Chondrocyte (in vitro differentiated cells): ENCODE measurements around the gene GALNT10. TPM values are rescaled to one million over a fixed set of nuclear protein-coding genes. Genes with fewer than 3 reads are reported as not detected.

Experiments used
- DNase-seq: peaks from one replicate; pipeline ENCODE4 v3.0.0; 2021; ENCODE audit warnings: mixed read lengths, low spot score
- H3K27ac Mint-ChIP-seq: one replicate; pipeline ENCODE4 v1.8.0; 2021; ENCODE audit warnings: mild to moderate bottlenecking, moderate library complexity, mixed read lengths; ENCODE audit not compliant: unreplicated experiment
- H3K27me3 Mint-ChIP-seq: 2 replicates; pipeline ENCODE4 v1.8.0; 2021; ENCODE audit warnings: low read depth, mixed read lengths
- H3K36me3 Mint-ChIP-seq: 2 replicates; pipeline ENCODE4 v1.8.0; 2021; ENCODE audit warnings: low read depth, mixed read lengths
- H3K4me1 Mint-ChIP-seq: 2 replicates; pipeline ENCODE4 v1.8.0; 2021; ENCODE audit warnings: low read depth, mild to moderate bottlenecking, mixed read lengths
- H3K4me3 Mint-ChIP-seq: one replicate; pipeline ENCODE4 v1.8.0; 2021; ENCODE audit warnings: mild to moderate bottlenecking, moderate library complexity, mixed read lengths; ENCODE audit not compliant: unreplicated experiment
- H3K9me3 Mint-ChIP-seq: 2 replicates; pipeline ENCODE4 v1.8.0; 2021; ENCODE audit warnings: low read depth, mixed read lengths
- total RNA-seq: library from RNA; stranded (reverse); gene quantifications from 3 replicates; pipeline ENCODE4 v1.2.1, GENCODE V29; 2021
- TF ChIP-seq, protein P1 (sequence below): fragments of 200-600 bp; sonication (generic); IDR thresholded peaks from 2 replicates; pipeline ENCODE4 v1.5.0; 2021; ENCODE audit warnings: antibody characterized with exemption, mild to moderate bottlenecking, moderate library complexity

Gene GALNT10
- total RNA-seq, 1 donor from 2014 or later, result 155 TPM

DNA sequence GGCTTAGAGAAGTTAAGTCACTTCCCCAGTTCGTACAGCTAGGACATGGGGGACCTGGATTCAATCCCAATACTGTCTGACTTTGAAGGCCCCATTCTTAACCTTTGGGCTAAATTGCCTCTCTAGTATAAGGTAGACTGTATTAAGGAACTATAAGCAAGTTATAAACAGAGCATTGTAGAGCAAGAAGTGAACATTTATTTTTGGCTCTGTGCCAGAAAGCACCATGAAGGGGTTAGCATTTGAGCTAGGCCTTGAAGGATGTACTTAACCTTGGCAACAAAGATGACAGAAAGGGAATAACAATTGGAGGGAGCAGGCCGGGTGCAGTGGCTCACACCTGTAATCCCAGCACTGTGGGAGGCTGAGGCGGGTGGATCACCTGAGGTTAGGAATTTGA, 32.8 kb downstream of the GALNT10 start:
- Mint-ChIP-seq H3K4me3 (no peak overlapping the region), H3K4me1 (peaks cover 45% of the 10 kb centered on the region), H3K27me3 (no peaks in the 10 kb centered on the region), H3K27ac (peak overlapping the region; percentile 5), H3K36me3 (peaks cover 29% of the 10 kb centered on the region), H3K9me3 (peaks cover 16% of the 10 kb centered on the region)
- no peak for DNase-seq
- TF ChIP-seq, protein P1, sequence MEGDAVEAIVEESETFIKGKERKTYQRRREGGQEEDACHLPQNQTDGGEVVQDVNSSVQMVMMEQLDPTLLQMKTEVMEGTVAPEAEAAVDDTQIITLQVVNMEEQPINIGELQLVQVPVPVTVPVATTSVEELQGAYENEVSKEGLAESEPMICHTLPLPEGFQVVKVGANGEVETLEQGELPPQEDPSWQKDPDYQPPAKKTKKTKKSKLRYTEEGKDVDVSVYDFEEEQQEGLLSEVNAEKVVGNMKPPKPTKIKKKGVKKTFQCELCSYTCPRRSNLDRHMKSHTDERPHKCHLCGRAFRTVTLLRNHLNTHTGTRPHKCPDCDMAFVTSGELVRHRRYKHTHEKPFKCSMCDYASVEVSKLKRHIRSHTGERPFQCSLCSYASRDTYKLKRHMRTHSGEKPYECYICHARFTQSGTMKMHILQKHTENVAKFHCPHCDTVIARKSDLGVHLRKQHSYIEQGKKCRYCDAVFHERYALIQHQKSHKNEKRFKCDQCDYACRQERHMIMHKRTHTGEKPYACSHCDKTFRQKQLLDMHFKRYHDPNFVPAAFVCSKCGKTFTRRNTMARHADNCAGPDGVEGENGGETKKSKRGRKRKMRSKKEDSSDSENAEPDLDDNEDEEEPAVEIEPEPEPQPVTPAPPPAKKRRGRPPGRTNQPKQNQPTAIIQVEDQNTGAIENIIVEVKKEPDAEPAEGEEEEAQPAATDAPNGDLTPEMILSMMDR, result no peak

DNA sequence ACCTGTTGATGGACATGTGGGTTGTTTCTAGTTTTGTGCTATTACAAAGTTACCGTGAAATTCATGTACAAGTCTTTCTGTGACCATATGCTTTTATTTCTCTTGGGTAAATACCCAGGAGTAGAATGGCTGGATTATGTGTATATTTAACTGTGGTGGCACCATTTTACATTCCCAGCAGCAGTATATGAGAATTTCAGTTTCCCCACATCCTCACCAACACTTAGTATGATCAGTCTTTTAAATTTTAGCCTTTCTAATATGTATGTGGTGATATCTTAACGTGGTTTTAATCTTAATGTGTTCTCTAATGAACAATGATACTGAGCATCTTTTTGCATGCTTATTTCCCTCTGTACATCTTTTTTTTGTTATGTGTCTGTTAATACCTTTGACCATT, 36.6 kb downstream of the GALNT10 start:
- Mint-ChIP-seq H3K9me3 (peaks cover 16% of the 10 kb centered on the region), H3K27ac (no peak overlapping the region), H3K27me3 (no peaks in the 10 kb centered on the region), H3K36me3 (peaks cover 23% of the 10 kb centered on the region), H3K4me1 (peaks cover 17% of the 10 kb centered on the region), H3K4me3 (no peak overlapping the region)
- TF ChIP-seq, protein P1, result no peak
- DNase-seq, result no peak

DNA sequence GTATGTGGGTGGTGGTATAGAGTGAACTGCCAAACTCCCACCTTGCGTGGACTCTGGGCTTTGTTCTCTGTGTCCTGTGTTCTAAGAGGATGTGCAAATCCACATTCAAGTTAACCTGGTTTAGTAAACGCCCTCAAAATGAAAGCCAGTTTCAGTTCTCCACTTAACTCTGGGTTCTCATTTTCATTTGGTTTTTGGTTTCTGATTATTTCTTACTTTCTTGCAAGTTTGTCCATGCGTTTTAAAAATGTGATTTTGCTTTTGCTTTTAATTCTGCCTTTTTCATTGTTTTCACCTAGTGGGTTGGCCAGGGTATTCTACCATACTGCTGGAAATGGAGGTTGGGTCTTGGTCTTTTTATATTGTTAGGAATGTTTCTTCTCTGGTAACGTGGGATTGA, 38.2 kb downstream of the GALNT10 start:
- Mint-ChIP-seq H3K4me3 (no peak overlapping the region), H3K36me3 (peaks cover 20% of the 10 kb centered on the region), H3K9me3 (peaks cover 16% of the 10 kb centered on the region), H3K27me3 (no peaks in the 10 kb centered on the region), H3K4me1 (peaks cover 10% of the 10 kb centered on the region), H3K27ac (no peak overlapping the region)
- TF ChIP-seq, protein P1, result no peak
- no peak for DNase-seq

DNA sequence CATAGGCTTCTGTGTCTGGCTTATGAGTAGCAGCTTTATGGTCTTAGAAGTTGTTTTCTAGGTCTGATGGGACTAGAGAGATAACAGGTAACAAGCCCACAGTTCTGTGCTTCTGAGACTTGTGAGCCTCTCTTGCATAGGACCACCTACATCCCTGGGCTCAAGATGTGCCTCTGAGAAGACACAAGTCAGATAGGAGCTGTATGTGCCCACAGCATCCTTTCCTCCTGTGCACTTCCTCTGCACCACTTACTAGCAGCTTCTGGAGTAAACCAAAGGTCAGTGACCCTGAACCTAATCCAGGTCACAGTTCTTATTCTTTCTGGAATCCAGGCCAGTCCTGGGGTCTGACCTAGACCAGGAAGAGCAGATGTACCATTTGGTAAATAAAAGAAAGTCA, 40.0 kb downstream of the GALNT10 start:
- Mint-ChIP-seq H3K36me3 (peaks cover 20% of the 10 kb centered on the region), H3K9me3 (peaks cover 16% of the 10 kb centered on the region), H3K27ac (no peak overlapping the region), H3K27me3 (no peaks in the 10 kb centered on the region), H3K4me1 (peaks cover 20% of the 10 kb centered on the region), H3K4me3 (no peak overlapping the region)
- no peak for DNase-seq
- TF ChIP-seq, protein P1, result no peak

DNA sequence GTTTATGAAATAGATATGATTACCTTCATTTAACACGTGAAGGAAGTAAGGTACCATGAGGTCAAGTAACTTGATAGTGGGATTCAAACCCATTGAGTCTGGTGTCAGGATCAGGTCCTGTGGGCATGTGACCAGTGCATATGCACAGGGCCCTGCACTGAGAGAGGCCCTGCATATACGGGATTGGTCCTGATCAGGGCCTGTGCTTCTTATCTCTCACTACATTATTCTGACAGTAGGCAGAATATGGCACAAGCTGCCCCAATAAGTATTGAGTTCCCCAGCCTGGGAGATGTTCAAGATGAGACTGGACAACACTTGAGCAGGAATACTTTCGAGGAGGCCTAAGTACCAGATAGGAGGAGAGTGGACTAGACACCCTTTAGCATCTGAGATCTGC, 44.0 kb downstream of the GALNT10 start:
- no peak overlapping the region for H3K27ac Mint-ChIP-seq
- H3K27me3 Mint-ChIP-seq, result no peaks in the 10 kb centered on the region

More for the DNA sequence above, 44.0 kb downstream of the GALNT10 start:
- no peak for DNase-seq
- TF ChIP-seq, protein P1, result no peak
- H3K4me3 Mint-ChIP-seq, result no peak overlapping the region
- peaks cover 6% of the 10 kb centered on the region for H3K36me3 Mint-ChIP-seq
- peaks cover 48% of the 10 kb centered on the region for H3K4me1 Mint-ChIP-seq
- no peaks in the 10 kb centered on the region for H3K9me3 Mint-ChIP-seq
